Activated CD8-positive, alpha-beta T cell treated with anti-CD3 and anti-CD28 coated beads for 36 hours (primary cell): ENCODE results near the gene SLC26A1. TPM values are rescaled to one million over a fixed set of nuclear protein-coding genes. Genes with fewer than 3 reads are reported as not detected.

Source experiments
- ATAC-seq: fragments of 200-7000 bp; cut with Tn5 transposase; one replicate; pipeline ENCODE4 v1.10.0; 2021; ENCODE audit warnings: mild to moderate bottlenecking, moderate library complexity
- CTCF ChIA-PET: fragments of 350-600 bp; sonication (Branson Sonifier 250); formaldehyde crosslinking; loops from one replicate; lab custom pipeline; 2021; ENCODE audit warnings: antibody characterized with exemption; lab: Charles Lee
- POLR2A ChIA-PET: fragments of 350-600 bp; sonication (Branson Sonifier 250); formaldehyde crosslinking; loops from one replicate; lab custom pipeline; 2021; ENCODE audit warnings: antibody characterized with exemption; lab: Charles Lee
- DNase-seq: peaks from one replicate; pipeline ENCODE4 v3.0.0-alpha.2; 2020
- H3K27ac Mint-ChIP-seq: one replicate; pipeline ENCODE4 v1.8.0; 2021; ENCODE audit warnings: mild to moderate bottlenecking, mixed read lengths
- H3K27me3 Mint-ChIP-seq: one replicate; pipeline ENCODE4 v1.8.0; 2021; ENCODE audit warnings: mixed read lengths
- H3K36me3 Mint-ChIP-seq: one replicate; pipeline ENCODE4 v1.8.0; 2021; ENCODE audit warnings: low read depth, mixed read lengths
- H3K4me1 Mint-ChIP-seq: one replicate; pipeline ENCODE4 v1.8.0; 2021; ENCODE audit warnings: low read depth, mixed read lengths
- H3K4me3 Mint-ChIP-seq: one replicate; pipeline ENCODE4 v1.8.0; 2021; ENCODE audit warnings: mild to moderate bottlenecking, moderate library complexity, mixed read lengths
- H3K9me3 Mint-ChIP-seq: one replicate; pipeline ENCODE4 v1.8.0; 2021; ENCODE audit warnings: mixed read lengths
- CTCF ChIP-seq: fragments of 200-600 bp; IDR thresholded peaks from one replicate; pipeline ENCODE4 v1.8.0; 2022; ENCODE audit warnings: antibody characterized with exemption, mild to moderate bottlenecking
- intact Hi-C: fragments of 100-400 bp; cut with micrococcal nuclease; formaldehyde crosslinking; loops from one replicate; pipeline ENCODE4 v1.10.0; 2022
- total RNA-seq, 2 experiments: library from RNA; stranded (reverse); gene quantifications; one replicate each; pipeline ENCODE4 v1.2.3, GENCODE V29; 2021

Gene SLC26A1
- total RNA-seq, 2 experiments from 2014 or later: 0.27 TPM; not detected in 1

- Mint-ChIP-seq H3K27ac (no peak overlapping the region), H3K27me3 (no peaks in the 10 kb centered on the region), H3K9me3 (no peaks in the 10 kb centered on the region), H3K4me3 (no peak overlapping the region), H3K36me3 (peaks cover 3% of the 10 kb centered on the region), H3K4me1 (no peaks in the 10 kb centered on the region)
- ChIA-PET POLR2A (no interaction called here), CTCF (interaction anchor here (1.3 kb wide), 1 partner anchor 28 kb away, joined by 3 read pairs; the partner anchor contains the start of gene IDUA)
- no peak for DNase-seq
- intact Hi-C loops: no loop called here
- TF ChIP-seq CTCF: no peak
- no peak for ATAC-seq
Observed at GRCh38 chr4:959338-960139, 33.7 kb downstream of the SLC26A1 start.

GRCh38 chr4:958696-959337, 34.4 kb downstream of the SLC26A1 start:
- DNase-seq: no peak
- ChIA-PET POLR2A (no interaction called here), CTCF (interaction anchor here (1.3 kb wide), 1 partner anchor 28 kb away, joined by 3 read pairs; the partner anchor contains the start of gene IDUA)
- Mint-ChIP-seq H3K4me3 (no peak overlapping the region), H3K36me3 (peaks cover 3% of the 10 kb centered on the region), H3K9me3 (no peaks in the 10 kb centered on the region), H3K4me1 (no peaks in the 10 kb centered on the region), H3K27me3 (no peaks in the 10 kb centered on the region), H3K27ac (no peak overlapping the region)
- intact Hi-C loops: no loop called here
- no peak for ATAC-seq
- TF ChIP-seq CTCF: no peak

GRCh38 chr4:958314-958665, 34.9 kb downstream of the SLC26A1 start:
- intact Hi-C loops: no loop called here
- H3K4me1 Mint-ChIP-seq: no peaks in the 10 kb centered on the region
- ATAC-seq (no peak), DNase-seq (no peak)
- no peak overlapping the region for H3K4me3 Mint-ChIP-seq
- ChIA-PET CTCF (no interaction called here), POLR2A (no interaction called here)
- TF ChIP-seq CTCF: no peak
- H3K9me3 Mint-ChIP-seq: no peaks in the 10 kb centered on the region
- H3K27me3 Mint-ChIP-seq: no peaks in the 10 kb centered on the region
- H3K27ac Mint-ChIP-seq: no peak overlapping the region
- peaks cover 3% of the 10 kb centered on the region for H3K36me3 Mint-ChIP-seq

GRCh38 chr4:957581-958313, 35.5 kb downstream of the SLC26A1 start:
- no peaks in the 10 kb centered on the region for H3K27me3 Mint-ChIP-seq
- H3K27ac Mint-ChIP-seq: no peak overlapping the region
- H3K4me1 Mint-ChIP-seq: no peaks in the 10 kb centered on the region
- DNase-seq (no peak), ATAC-seq (no peak)
- no peak for TF ChIP-seq CTCF
- CTCF ChIA-PET: no interaction called here
- peaks cover 3% of the 10 kb centered on the region for H3K36me3 Mint-ChIP-seq
- H3K9me3 Mint-ChIP-seq: no peaks in the 10 kb centered on the region
- intact Hi-C loops: no loop called here
- POLR2A ChIA-PET: no interaction called here
- H3K4me3 Mint-ChIP-seq: no peak overlapping the region

GRCh38 chr4:957231-957580, 36.0 kb downstream of the SLC26A1 start:
- no peak for TF ChIP-seq CTCF
- DNase-seq: no peak
- Mint-ChIP-seq H3K9me3 (no peaks in the 10 kb centered on the region), H3K36me3 (peaks cover 3% of the 10 kb centered on the region), H3K27me3 (no peaks in the 10 kb centered on the region), H3K4me1 (no peaks in the 10 kb centered on the region), H3K27ac (no peak overlapping the region), H3K4me3 (no peak overlapping the region)
- ChIA-PET POLR2A (no interaction called here), CTCF (no interaction called here)
- no peak for ATAC-seq
- intact Hi-C loops: no loop called here
